M059J (cell line): ENCODE data around the gene GPC6. TPM values are rescaled to one million over a fixed set of nuclear protein-coding genes. Genes with fewer than 3 reads are reported as not detected.

ENCODE experiments used
- DNase-seq: peaks from one replicate; pipeline ENCODE4 v3.0.0-alpha.2; 2012; ENCODE audit warnings: low read depth
- total RNA-seq: library from RNA; depleted of rRNA; stranded (reverse); fragments of >200 nt; shearing (Covaris generic); gene quantifications from 2 replicates; pipeline ENCODE4 v1.2.3, GENCODE V29; 2014

The GPC6 gene
- total RNA-seq, 1 experiment from 2014 or later: 0.71 TPM

GRCh38 chr13:93230261-93230855, 3.8 kb downstream of the GPC6 start:
- DNase-seq: no peak

- no peak for DNase-seq
These were observed 5.3 kb downstream of the GPC6 start for GRCh38 chr13:93231867-93232266.

- DNase-seq: no peak
These were observed 7.4 kb downstream of the GPC6 start for GRCh38 chr13:93233997-93234416.

GRCh38 chr13:93234459-93234858, 7.9 kb downstream of the GPC6 start:
- DNase-seq: no peak

- DNase-seq: no peak
These were observed 8.8 kb downstream of the GPC6 start for GRCh38 chr13:93235258-93236015.

- no peak for DNase-seq
These were observed 12.1 kb downstream of the GPC6 start for GRCh38 chr13:93238711-93239110.

GRCh38 chr13:93243375-93244063, 16.9 kb downstream of the GPC6 start:
- no peak for DNase-seq

- peak; percentile 36 for DNase-seq
These were observed 17.7 kb downstream of the GPC6 start for GRCh38 chr13:93244141-93244917.

GRCh38 chr13:93244918-93245280, 18.3 kb downstream of the GPC6 start:
- DNase-seq: peak; percentile 18

GRCh38 chr13:93246069-93246468, 19.5 kb downstream of the GPC6 start:
- no peak for DNase-seq

- peak; percentile 75 for DNase-seq
These were observed 22.0 kb downstream of the GPC6 start for GRCh38 chr13:93248627-93249047.

- peak; percentile 86 for DNase-seq
These were observed 23.0 kb downstream of the GPC6 start for GRCh38 chr13:93249364-93250306.

GRCh38 chr13:93254775-93255174, 28.2 kb downstream of the GPC6 start:
- no peak for DNase-seq

- no peak for DNase-seq
These were observed 30.4 kb downstream of the GPC6 start for GRCh38 chr13:93256998-93257397.

- DNase-seq: no peak
These were observed 33.0 kb downstream of the GPC6 start for GRCh38 chr13:93259527-93260080.

GRCh38 chr13:93260591-93260990, 34.0 kb downstream of the GPC6 start:
- DNase-seq: no peak

- DNase-seq: peak; percentile 69
These were observed 36.2 kb downstream of the GPC6 start for GRCh38 chr13:93262729-93263345.

- no peak for DNase-seq
These were observed 38.3 kb downstream of the GPC6 start for GRCh38 chr13:93264876-93265275.

GRCh38 chr13:93265800-93266199, 39.2 kb downstream of the GPC6 start:
- no peak for DNase-seq

GRCh38 chr13:93266681-93267080, 40.1 kb downstream of the GPC6 start:
- no peak for DNase-seq
